HG02588 (cell line): ENCODE measurements around the gene LETM1.

Experiments used
- ATAC-seq: cut with Tn5 transposase; IDR thresholded peaks from one replicate; pipeline ENCODE4 v1.9.1; 2021; ENCODE audit warnings: mild to moderate bottlenecking, moderate library complexity; ENCODE audit not compliant: unreplicated experiment

LETM1 gene

GRCh38 chr4:1766106-1767060, 89.6 kb downstream of the LETM1 start:
- no peak for ATAC-seq

GRCh38 chr4:1765409-1766072, 90.4 kb downstream of the LETM1 start:
- no peak for ATAC-seq

- no peak for ATAC-seq
Observed at GRCh38 chr4:1764670-1765069, 91.3 kb downstream of the LETM1 start.

- ATAC-seq = no peak
Observed at GRCh38 chr4:1763550-1764080, 92.3 kb downstream of the LETM1 start.

GRCh38 chr4:1763070-1763549, 92.8 kb downstream of the LETM1 start:
- ATAC-seq = no peak

- no peak for ATAC-seq
Observed at GRCh38 chr4:1762264-1763010, 93.5 kb downstream of the LETM1 start.
